ENCODE data around the gene RUNX1. TPM values are rescaled to one million over a fixed set of nuclear protein-coding genes. Genes with fewer than 3 reads are reported as not detected.

The RUNX1 gene
- total and polyA plus RNA-seq, 10 donors, result 4.8 to 70.0 (median 43.6) TPM

DNA sequence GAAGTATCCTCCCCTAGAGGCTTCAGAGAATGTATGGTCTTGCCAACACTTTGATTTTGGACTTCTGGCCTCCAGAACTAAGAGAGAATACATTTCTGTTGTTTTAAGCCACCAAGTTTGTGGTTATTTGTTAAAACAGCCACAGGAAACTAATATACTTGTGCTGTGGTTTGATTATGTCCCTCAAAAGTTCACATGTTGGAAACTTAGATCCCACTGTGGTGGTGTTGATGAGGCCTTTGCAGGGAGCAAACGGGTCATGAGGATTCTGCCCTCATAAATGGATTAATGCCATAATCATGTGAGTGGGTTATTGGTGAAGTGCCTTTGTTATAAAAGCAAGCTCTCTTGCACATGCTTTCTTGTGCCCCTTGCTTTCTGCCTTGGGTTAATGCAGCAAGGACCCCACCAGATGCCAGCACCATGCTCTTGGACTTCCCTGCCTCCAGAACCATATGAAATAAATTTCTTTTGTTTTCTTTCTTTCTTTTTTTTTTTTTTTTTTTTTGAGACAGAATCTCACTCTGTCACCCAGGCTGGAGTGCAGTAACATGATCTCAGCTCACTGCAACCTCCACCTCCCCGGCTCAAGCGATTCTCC is 223.1 kb downstream of the RUNX1 start:
- H3K9me3 ChIP-seq, result peaks cover 0 to 10% (median 0%) of the 10 kb centered on the region in 8 donors
- peak overlapping the region in 6 of 8 donors; percentile 36 to 81 (median 74) for H3K27ac ChIP-seq
- intact Hi-C loops (cut with DNase I; ENCODE audit: low total_unique reads), result no loop called here
- no peak overlapping the region for H3K4me3 ChIP-seq
- peaks cover 0 to 100% (median 29%) of the 10 kb centered on the region in 6 donors for H3K36me3 ChIP-seq
- H3K27me3 ChIP-seq (replicated peaks in 1 of 7), result no peaks in the 10 kb centered on the region
- TF ChIP-seq POLR2A (IDR thresholded peaks at IDR 0.05), result no peak
- no peak for TF ChIP-seq POLR2AphosphoS5 (IDR thresholded peaks at IDR 0.05)
- TF ChIP-seq, protein P1, sequence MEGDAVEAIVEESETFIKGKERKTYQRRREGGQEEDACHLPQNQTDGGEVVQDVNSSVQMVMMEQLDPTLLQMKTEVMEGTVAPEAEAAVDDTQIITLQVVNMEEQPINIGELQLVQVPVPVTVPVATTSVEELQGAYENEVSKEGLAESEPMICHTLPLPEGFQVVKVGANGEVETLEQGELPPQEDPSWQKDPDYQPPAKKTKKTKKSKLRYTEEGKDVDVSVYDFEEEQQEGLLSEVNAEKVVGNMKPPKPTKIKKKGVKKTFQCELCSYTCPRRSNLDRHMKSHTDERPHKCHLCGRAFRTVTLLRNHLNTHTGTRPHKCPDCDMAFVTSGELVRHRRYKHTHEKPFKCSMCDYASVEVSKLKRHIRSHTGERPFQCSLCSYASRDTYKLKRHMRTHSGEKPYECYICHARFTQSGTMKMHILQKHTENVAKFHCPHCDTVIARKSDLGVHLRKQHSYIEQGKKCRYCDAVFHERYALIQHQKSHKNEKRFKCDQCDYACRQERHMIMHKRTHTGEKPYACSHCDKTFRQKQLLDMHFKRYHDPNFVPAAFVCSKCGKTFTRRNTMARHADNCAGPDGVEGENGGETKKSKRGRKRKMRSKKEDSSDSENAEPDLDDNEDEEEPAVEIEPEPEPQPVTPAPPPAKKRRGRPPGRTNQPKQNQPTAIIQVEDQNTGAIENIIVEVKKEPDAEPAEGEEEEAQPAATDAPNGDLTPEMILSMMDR (IDR thresholded peaks at IDR 0.05 in 8 of 11, conservative IDR thresholded peaks at IDR 0.05 in 3 of 11), result no peak
- H3K4me1 ChIP-seq, result peaks cover 0 to 30% (median 11%) of the 10 kb centered on the region in 6 donors
- DNase-seq, result no peak
- 80 to 88% (median 81%) methylated on average over 3 of the region's 3 CpGs for WGBS, 5 donors

DNA sequence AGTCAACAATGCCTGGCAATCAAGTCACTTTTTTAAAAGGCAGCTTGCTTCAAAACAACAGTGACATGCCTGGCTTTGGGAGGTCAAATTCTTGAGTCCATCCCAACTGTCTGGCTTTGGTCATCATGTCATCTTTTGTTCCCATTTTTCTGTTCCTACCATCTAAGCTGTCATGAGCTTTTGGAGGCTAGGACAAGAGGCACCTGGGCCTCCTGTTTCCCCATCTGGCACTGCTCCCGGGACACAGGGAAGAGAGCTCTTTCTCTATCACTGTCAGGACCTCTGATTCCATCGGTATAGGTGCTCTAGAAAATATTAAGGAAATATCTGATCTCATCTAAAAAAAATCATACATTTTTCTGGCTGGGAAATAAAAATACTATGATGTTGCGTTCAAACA is 224.0 kb downstream of the RUNX1 start:
- H3K27ac ChIP-seq, result no peak overlapping the region
- H3K4me1 ChIP-seq, result peaks cover 0 to 22% (median 6%) of the 10 kb centered on the region in 6 donors
- 91 to 97% (median 93%) methylated on average over 3 of the region's 3 CpGs for WGBS, 5 donors
- H3K27me3 ChIP-seq (replicated peaks in 1 of 7), result no peaks in the 10 kb centered on the region
- DNase-seq, result no peak
- TF ChIP-seq, protein P1 (IDR thresholded peaks at IDR 0.05 in 8 of 11, conservative IDR thresholded peaks at IDR 0.05 in 3 of 11), result no peak
- TF ChIP-seq POLR2A (IDR thresholded peaks at IDR 0.05), result no peak
- no peak for TF ChIP-seq POLR2AphosphoS5 (IDR thresholded peaks at IDR 0.05)
- H3K9me3 ChIP-seq, result peaks cover 0 to 10% (median 0%) of the 10 kb centered on the region in 8 donors
- intact Hi-C loops (cut with DNase I; ENCODE audit: low total_unique reads), result no loop called here
- H3K4me3 ChIP-seq, result no peak overlapping the region
- peaks cover 0 to 100% (median 29%) of the 10 kb centered on the region in 6 donors for H3K36me3 ChIP-seq

DNA sequence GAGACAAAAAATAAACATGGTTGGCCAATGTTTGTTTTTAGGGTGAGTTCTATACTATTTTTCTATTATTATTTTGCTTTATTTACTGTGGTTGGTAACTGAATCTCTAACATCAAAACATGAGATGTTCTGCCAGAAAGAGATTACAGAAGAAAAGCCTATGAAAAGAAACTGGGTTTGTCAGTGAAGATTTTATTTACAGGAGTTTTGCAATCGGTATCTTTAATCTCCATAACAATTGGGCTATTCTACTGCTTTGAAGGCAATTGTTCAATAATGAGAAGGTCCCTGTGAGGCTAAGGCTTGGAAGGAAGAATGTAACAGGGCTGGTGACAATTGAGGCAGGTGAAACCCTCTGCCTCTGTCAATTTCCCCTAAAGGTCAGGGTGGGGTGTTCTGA is 224.8 kb downstream of the RUNX1 start:
- 87 to 96% (median 90%) methylated on average over 1 of the region's 1 CpG for WGBS, 5 donors
- Histone ChIP-seq H3K4me1 (peaks cover 0 to 22% (median 6%) of the 10 kb centered on the region in 6 donors), H3K9me3 (peaks cover 0 to 10% (median 0%) of the 10 kb centered on the region in 8 donors), H3K4me3 (no peak overlapping the region), H3K27ac (no peak overlapping the region), H3K27me3 (replicated peaks in 1 of 7) (no peaks in the 10 kb centered on the region), H3K36me3 (peaks cover 0 to 100% (median 26%) of the 10 kb centered on the region in 6 donors)
- DNase-seq, result no peak
- intact Hi-C loops (cut with DNase I; ENCODE audit: low total_unique reads), result no loop called here
- TF ChIP-seq, protein P1 (IDR thresholded peaks at IDR 0.05 in 8 of 11, conservative IDR thresholded peaks at IDR 0.05 in 3 of 11), result no peak
- no peak for TF ChIP-seq POLR2AphosphoS5 (IDR thresholded peaks at IDR 0.05)
- no peak for TF ChIP-seq POLR2A (IDR thresholded peaks at IDR 0.05)

DNA sequence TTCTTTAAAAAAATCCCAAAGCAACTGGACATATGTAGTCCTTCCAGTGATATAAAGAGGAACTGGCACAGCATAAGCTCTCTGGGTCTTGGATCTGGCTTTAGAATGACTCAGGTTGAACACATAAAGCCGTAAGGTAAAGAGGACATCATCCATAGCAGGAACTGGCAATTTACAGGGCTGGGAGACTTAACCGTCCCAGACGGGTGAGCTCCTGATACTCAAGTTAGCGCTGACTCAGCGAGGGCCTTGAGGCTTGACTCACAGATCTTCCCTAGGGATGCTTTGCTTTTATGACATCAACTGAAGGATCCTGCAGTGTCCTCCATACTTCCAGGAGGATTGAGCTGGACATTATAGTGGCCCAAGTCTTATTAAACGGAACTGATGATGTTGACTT is 226.2 kb downstream of the RUNX1 start:
- peaks cover 0 to 100% (median 22%) of the 10 kb centered on the region in 6 donors for H3K36me3 ChIP-seq
- H3K27me3 ChIP-seq (replicated peaks in 1 of 7), result no peaks in the 10 kb centered on the region
- intact Hi-C loops (cut with DNase I; ENCODE audit: low total_unique reads), result no loop called here
- TF ChIP-seq POLR2AphosphoS5 (IDR thresholded peaks at IDR 0.05), result no peak
- TF ChIP-seq, protein P1 (IDR thresholded peaks at IDR 0.05 in 8 of 11, conservative IDR thresholded peaks at IDR 0.05 in 3 of 11), result no peak
- TF ChIP-seq POLR2A (IDR thresholded peaks at IDR 0.05), result no peak
- peaks cover 0 to 10% (median 0%) of the 10 kb centered on the region in 8 donors for H3K9me3 ChIP-seq
- H3K27ac ChIP-seq, result no peak overlapping the region
- peaks cover 0 to 20% (median 6%) of the 10 kb centered on the region in 6 donors for H3K4me1 ChIP-seq
- WGBS, 5 donors, result 85 to 95% (median 92%) methylated on average over 6 of the region's 6 CpGs
- no peak overlapping the region for H3K4me3 ChIP-seq
- DNase-seq, result no peak

Measured in spleen (tissue), 11 donors.